ENCODE results near the gene MYO7B.
A peak's percentile ranks its signal among the peaks of the same experiment; 100 is the strongest.

The MYO7B gene

DNA sequence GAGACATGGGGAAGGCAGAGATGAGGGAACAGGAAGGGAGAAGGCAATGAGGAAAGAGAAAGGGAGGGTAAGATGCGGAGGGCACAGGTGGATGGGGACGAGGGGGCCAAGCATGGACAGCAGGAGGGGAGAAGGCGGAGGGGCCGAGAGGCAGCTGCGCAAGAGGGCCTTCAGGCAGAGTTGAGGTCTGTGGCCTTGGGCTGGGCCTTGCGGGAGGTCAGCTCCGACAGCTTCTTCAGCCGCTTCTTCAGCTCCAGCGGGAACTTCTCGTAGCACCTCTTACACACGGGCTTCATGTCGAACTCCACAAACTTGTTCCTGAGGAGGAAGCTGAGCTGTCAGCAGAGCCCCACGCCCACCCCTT, 103.6 kb downstream of the MYO7B start:
- no peak for DNase-seq

DNA sequence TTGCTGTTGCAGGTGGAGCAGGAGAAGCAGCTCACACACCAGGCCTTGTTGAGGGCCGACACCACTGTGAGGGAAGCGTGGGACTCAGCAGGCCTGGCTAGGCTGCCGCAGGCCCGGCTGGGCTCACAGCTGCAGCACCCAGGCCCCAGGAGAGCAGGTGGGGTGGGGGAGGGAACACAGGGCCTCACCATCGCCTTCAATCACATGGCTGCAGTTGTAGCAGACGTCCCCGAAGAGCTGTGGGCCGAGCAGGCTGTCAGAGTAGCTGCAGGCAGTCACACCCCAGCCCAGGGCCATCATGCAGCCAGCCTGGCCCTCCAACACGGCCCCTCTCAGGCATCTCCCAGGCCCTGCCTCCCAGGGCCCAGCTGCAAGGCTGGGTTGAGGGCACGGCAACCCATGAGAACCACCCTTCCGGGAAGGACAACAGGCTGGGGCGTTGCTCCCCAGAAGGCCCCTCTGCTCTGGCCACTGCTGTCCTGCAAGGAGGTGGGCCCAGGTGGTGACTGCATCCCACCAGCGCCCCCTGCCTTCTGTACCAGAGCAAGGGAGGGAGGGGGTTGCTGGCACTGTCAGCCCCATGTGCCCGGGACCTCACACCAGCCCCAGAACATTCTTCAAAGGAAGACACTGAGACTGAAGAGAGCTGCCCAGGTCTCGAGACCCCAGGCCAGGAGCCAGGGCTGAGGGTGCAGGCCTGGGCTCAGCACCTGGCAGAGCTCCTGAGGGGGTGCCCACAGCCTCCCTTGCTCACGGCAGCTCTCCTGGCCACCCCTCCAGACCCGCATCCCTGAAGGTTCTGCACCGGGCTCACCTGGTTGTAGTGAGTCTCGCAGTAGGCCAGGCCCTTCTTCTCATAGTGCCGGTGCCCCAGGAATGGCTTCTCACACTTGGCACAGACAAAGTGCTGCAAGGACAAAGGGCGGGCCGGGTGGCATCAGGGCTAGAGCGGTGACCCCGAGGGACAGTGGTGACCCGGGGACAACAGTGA, 104.9 kb downstream of the MYO7B start:
- no peak for DNase-seq

DNA sequence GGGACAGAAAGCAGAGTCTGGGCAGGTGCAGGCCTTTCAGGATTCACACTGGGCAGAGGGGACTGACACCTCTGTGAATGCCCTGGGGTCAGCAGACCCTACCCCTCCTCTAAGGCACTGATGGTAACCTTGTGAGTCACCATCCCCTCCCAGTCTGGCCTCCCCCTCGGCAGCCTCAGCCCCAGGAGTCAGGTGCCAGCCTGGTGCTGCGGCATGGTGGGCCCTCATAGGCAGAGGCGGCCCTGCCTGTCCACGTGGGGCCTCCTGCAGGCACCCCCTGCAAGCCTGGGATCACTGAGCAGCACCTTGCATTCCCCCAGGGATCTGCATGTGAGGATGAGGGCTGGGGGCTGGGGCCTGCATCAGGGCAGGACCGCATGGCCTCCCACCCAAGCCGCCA, 105.7 kb downstream of the MYO7B start:
- DNase-seq: no peak

DNA sequence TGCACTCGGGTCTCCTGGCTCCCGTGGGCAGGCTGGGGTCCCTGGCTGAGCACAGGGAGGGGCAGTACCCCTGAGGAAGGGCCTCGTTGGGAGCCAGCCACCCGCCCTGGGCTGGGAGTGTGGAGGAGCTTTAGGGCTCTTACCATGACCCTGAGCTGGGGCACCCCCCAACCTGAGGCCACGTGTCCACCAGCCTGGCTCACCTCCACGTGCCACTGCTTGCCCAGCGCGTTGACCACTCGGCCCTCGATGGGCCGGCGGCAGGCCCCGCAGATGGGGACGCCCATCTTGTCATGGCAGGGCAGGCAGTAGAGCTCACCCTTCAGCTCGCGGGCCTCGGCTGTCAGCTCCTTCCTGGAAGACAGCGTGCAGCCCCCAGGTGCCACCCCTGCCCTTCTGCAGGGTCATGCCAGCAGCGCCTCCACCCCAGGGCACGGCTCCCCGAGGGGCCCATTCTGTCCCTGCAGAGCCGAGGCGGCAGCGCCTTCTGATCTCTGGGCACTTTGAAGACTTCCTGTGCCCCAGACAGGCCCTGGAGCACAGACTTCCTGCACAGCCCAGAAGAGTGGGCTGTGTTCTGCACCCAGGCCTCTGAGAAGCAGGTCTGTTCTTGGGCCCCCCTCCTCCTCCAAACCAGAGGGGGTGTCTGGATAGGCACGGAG, 106.5 kb downstream of the MYO7B start:
- DNase-seq: no peak

DNA sequence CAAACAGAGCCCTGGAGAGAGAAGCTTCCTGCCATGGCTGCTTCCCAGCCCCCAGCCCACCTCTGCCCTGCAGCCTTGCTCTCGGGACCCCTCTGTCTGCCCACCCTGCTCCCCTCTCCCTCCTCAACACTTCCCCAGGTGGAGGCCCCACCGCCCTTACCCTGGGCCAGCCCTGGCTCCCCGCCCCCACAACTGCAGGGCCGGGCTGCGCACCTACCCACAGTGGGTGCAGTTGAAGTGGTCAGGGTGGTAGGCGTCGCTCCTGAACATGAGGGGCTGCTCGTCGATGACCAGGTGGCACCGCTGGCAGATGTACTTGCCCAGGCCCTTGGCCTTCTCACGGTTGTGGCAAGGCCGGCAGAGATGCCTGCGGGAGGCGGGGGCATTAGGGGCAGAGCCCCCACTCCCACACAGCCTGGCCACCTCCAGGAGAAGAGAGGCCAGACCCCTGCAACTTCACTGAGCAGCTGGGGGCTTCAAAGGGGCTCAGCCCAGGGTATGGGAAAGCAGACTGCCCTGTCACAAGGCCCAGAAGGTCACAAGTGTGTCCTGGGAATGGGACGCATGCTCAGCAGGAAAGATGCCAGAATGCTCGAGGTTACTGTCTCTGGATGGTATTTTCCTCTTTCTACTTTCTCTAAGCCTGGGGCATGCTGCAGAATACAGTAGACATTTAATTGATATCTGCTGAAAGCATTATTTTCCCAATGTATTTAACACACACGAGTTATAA, 107.4 kb downstream of the MYO7B start:
- DNase-seq: no peak

DNA sequence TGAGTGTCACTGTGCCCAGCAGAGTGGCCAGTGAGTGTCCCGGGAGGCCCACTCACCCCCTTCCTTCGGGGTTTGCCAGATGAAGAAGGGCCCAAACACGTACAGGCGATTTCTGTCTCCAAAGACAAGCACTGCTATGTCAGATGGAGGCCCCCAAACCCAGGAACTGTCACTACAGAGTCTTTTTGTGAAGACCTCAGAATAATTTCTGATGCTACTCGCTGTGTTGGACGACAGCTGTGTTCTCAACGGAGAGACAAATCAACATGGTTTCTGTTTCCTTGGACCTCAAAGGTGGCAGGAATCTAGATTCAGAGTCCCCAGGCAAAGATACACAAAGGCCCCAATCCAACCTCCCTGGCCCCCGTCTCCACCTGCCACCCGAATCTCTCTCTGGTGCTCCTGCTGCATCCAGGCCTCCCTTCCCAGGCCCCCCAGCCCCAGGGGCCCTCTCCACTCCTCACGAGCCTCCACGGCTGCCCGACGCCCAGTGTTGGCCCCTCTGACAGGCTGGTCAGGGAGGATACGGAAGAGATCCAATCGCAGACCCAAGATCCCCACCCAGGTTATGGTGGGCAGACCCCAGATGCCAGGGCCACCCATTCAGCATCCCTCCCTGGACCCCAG, 108.1 kb downstream of the MYO7B start:
- no peak for DNase-seq

DNA sequence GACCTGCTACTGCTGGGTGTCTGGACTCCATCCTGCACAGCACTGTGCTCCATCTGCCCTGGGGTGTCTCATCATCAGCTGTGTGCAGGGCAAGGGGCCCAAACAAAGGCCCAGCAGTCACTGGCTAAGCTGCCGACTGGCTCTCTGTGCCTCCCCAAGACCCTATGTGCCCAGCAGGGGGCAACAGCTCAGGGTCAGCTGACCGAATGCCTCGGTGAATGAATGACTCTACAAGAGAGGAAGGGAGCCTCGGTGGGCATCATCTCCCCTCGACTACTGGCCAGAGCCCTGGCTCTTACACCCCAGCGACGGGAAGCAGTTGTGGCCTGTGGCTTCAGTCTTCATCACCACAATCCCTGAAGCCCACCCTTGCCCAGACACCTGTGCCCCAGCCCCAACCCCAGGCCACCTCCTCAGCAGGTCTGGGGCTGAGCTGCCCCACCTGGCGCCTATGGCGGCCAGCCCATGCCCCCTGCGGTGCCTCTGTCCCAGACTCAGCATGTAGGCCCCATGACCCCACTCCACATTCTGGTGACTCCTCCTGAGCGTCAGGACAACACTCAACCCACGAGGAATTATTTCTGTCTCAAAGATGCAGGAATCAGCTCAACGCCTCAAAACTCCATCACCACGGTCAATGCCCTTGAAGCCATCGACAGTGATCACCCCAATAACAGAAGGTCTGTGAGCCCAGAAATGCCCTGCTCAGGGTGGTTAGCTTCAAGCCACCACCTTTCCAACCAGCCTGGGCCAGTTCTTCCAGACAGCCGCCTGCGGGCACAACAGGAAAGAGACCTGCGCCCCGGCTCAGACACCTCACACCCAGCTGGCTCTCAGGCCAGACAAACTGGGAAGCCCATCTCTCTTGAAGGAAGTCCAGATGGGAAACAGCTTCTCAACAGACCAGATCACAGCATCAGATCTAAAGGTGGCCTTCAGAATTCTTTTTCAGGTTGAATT, 108.9 kb downstream of the MYO7B start:
- no peak for DNase-seq

DNA sequence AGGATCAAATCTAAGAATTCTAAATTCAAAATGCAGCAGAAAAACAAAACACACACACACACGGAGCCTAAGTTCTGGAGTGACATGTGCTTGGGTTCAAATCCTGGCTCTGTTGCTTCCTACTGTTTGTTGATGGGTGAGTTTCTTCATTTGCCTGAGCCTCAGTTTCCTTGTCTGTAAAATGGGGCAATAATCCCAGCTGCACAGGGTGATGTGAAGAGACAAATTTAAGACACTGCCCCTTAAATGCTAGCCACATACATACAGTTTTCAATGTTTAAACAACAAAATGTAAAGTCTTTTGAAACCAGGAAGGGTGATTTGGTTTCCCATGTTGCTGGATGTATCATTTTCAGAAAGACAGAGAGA, 109.5 kb downstream of the MYO7B start:
- no peak for DNase-seq

DNA sequence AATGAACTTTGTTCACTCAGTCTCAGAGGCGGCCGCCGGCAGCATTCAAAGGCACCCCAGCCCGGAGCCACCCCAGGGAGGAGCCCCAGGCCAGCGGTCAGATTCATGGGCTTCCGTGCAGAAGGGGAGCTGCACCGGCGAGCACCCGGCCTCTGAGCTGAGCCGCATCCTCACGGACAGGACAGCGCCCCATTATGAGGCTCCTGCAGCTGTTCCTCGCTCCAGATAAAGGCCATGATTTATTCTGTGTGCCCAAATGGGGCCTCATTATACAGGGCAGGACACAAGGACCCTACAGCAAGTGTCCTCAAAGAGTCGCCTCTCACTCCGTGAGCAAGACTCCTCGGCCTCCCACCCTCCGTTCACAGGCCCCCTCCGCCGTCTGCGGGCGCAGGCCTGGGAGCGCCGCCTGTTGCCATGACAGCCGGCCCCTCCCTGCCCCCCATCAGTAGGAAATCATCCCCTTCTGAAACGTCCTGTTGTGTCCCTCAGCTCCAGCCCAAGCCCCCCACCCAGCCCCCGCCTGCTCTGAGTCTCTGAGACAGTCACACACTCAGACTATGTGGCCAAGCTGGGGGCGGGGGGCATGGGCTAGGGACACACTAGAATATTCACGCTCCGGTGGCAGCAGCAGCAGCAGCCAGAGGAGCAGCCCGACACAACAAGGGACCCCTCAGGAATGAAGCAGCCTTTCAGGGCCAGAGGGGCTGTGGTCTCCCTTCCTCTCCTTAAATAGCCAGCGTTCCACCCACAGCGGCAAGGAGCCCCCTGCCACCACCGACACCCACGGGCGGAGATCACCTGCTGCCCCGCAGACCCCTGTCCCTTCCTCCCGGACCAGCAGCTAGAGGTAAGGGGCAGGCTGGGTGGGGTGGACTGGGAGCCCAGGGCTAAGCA, 110.2 kb downstream of the MYO7B start, which contains the start of gene GPR17:
Gene GPR17 (plus strand): TSS at position 759 of the 897 bp plus-strand sequence. CDS start 4,583 bp downstream, outside the sequence.
- peak in 8 of 14 donors; percentile 15 to 71 (median 66) for DNase-seq

DNA sequence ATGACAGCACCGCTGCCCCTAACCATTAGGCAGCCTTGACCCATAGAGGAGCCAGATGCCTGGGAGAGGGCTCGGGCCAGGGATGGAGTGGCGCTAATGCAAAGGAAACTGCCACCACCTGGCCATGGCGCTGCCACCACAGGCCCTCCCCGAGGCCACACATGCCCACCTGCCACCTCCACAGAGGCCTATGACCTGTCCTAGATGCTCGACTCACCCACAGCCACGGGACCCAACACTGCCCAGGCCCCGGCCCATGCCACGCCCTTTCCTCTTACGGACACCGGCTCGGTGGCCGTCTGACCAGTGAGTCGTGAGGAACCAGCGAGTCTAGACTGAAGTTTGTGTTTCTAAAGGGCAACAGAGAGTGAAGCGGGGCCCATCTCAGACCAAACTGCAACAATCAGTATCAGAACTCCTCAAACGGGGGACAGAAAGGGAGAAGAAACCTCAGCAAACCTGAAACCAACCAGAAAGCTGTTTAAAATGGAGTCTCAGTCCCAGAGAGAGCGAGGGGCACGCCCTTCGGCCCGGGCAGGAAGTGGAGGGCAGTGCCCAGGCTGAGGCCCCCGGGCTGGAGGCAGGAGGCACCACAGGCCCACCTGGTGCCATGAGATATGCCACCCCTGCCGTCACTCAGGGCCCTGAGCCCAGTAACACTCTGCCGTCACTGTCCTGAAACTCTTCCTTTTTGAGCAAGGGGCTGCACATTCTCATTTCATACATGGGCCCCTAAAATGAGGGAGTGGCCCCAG, 111.2 kb downstream of the MYO7B start:
- DNase-seq: no peak

DNA sequence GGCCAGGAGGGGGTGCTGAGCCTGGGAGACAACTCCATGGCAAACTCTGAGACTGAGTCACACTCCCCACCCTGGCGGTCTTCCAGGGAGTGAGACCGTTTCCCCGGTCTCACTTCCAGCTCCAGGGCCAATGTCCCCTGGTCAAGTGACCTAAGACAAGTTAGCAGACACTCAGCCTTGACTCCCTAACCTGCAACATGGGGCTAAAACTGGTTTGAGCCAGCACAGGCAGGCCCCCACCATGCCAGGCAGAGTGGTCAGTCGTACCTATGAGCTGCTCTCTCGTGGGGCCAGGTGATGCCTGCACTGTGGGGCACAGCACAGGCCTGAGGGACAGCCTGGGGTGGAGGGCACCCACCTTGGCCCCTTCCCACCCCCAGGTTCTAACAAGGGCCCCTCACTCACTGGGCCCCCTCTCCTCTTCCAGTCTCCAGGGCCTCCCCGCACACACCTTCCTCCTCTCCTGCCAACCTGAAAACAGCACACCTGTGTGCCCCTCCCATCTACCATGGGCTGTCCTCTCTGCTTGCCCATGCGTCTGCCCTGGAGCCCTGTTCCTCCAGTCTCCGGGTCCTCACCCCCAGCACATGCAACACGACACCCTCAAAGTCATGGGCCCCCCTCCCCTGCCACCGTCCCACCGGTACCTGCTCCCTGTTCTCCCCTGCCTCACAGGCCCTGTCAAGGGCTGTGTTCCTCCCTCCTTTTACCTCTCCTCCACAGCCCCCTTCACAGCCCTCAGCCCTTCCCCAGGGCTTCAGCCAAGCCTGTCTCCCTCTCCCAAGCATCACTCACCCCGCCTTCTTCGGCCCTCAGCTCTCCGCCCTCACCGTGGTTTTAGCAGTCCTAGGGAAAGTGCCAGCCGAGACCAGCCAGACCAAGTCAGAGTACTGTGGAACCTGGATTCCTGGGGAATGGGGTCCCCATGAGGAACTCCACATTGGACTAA, 112.0 kb downstream of the MYO7B start:
- peak in 1 of 14 donors; percentile 60 for DNase-seq

DNA sequence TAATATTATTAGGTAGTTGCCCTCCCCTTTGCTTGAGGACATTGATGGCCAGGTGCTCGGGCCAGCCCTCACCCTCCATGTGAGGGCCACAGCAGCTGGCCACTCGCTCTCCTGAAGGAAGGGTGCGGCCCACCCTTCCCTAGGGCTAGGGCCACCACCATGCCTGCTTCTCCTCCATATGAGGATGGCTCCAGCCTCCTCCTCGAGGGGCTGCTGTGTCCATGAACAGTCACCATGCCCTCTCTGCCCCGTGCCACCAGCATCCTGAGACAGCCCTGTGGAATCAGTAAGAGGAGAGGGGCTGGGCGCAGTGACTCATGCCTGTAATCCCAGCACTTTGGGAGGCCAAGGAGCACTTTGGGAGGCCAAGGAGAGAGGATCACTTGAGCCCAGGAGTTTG, 112.8 kb downstream of the MYO7B start:
- DNase-seq: no peak

DNA sequence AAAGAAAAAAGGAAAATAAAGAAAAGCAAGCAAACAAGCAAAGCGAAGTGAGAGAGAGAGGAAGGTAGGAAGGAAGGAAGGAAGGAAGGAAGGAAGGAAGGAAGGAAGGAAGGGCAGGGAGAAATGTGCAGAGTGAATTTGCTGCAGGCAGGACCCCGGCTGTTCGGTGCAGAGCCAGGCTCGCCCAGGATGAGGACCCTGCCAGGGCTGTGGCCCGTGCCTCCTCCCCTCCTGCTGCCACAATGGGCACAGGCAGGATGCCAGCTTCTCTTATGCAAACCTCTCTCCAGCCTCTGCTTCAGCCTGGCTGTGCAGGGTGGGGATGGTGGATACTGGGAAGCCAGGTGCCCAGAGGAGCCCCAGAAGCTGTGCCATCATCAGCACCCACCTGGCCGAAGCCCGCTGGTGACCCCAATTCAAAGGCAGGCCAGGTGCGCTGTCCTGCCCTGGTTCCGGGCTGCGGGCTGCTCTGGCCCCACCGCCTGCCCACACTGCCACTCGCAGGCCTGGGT, 113.7 kb downstream of the MYO7B start:
- peak in 4 of 14 donors; percentile 28 to 51 (median 40) for DNase-seq

DNA sequence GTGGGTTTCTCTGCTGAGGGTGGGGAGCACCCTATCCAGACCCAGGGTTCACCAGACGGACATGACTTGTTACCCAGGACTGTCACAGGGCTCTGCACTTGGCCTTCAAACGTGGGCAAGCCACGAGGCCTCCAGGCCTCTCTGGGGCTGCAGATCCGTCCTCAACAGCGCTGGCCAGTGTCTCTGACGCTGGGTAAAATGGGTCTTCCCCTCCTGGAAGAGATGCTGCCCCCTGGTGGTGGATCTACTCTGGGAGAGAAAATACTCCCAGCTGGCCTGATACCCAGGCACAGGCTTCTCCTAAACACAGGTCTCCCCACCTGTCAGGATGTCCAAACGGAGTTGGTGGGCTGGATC, 114.2 kb downstream of the MYO7B start:
- peak in 11 of 14 donors; percentile 46 to 82 (median 66) for DNase-seq

DNA sequence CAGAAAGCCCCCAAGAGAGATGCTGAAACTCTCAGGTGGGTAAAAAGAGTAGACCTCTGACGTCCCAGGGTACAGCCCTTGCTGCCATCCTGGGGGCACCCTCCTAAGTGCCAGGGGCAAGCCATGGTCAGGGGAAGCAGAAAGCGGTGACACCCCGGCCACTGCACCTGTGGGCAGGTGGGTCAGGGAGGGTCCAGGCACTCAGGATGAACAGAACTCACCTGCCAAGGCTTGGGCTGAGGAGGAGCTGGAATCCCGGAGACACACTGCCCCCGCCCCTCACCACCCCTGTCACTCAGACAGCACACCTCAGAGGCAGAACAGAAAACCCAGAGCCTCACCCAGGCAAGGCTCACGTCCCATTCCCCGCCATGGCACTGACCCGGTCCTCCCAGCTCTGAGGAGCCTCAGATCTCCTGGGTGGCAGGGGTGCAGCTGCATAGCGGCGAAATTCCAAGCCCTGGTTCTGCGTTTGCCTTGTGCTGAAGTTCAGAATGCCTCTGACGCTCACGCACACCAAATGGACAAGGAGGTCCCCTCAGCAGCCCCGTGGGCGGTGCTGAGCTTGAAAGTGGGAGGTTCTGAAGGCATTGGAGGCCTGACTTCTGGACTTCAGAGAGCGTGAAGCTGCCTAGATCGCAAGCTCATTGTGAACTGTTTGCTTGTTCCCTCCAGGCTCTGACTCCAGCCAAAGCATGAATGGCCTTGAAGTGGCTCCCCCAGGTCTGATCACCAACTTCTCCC, 114.7 kb downstream of the MYO7B start:
- no peak for DNase-seq

DNA sequence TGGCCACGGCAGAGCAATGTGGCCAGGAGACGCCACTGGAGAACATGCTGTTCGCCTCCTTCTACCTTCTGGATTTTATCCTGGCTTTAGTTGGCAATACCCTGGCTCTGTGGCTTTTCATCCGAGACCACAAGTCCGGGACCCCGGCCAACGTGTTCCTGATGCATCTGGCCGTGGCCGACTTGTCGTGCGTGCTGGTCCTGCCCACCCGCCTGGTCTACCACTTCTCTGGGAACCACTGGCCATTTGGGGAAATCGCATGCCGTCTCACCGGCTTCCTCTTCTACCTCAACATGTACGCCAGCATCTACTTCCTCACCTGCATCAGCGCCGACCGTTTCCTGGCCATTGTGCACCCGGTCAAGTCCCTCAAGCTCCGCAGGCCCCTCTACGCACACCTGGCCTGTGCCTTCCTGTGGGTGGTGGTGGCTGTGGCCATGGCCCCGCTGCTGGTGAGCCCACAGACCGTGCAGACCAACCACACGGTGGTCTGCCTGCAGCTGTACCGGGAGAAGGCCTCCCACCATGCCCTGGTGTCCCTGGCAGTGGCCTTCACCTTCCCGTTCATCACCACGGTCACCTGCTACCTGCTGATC, 115.4 kb downstream of the MYO7B start:
- no peak for DNase-seq

DNA sequence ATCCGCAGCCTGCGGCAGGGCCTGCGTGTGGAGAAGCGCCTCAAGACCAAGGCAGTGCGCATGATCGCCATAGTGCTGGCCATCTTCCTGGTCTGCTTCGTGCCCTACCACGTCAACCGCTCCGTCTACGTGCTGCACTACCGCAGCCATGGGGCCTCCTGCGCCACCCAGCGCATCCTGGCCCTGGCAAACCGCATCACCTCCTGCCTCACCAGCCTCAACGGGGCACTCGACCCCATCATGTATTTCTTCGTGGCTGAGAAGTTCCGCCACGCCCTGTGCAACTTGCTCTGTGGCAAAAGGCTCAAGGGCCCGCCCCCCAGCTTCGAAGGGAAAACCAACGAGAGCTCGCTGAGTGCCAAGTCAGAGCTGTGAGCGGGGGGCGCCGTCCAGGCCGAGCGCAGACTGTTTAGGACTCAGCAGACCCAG, 115.9 kb downstream of the MYO7B start:
- no peak for DNase-seq

All from C1 segment of cervical spinal cord (tissue), 14 donors.